Gastrocnemius medialis (tissue), 4 donors: ENCODE results near the gene N4BP2L1.

Experiments
- CTCF ChIP-seq, 5 experiments: fragments of 450-650 bp in 3 of 5; fragments of 200-600 bp in 2 of 5; sonication (generic) in 2 of 5; IDR thresholded peaks in 4 of 5; conservative IDR thresholded peaks in 1 of 5; 1 replicate in 4 of 5; 2 replicates in 1 of 5; pipeline ENCODE4 v1.5.1; 2016 to 2019; ENCODE audit warnings: antibody characterized with exemption in 5 of 5, mild to moderate bottlenecking in 3 of 5, moderate library complexity in 3 of 5
- POLR2A ChIP-seq, 2 donors: fragments of 450-650 bp; IDR thresholded peaks; one replicate each; pipeline ENCODE4 v1.6.1; 2017; ENCODE audit warnings: antibody characterized with exemption in 2 of 2, mild to moderate bottlenecking in 2 of 2, moderate library complexity in 2 of 2

GRCh38 chr13:32425158-32425557 is 2.8 kb downstream of the N4BP2L1 start:
- no peak for TF ChIP-seq CTCF (IDR thresholded peaks at IDR 0.05 in 4 of 5, conservative IDR thresholded peaks at IDR 0.05 in 1 of 5)
- TF ChIP-seq POLR2A (IDR thresholded peaks at IDR 0.05): no peak
